Measurements from ENCODE around the gene RAI1.

The RAI1 gene

GRCh38 chr17:17852930-17853329 lies 171.7 kb downstream of the RAI1 start:
- no peak for DNase-seq

- no peak for DNase-seq
These were observed 172.7 kb downstream of the RAI1 start for GRCh38 chr17:17853811-17854447.

- DNase-seq: no peak
These were observed 174.7 kb downstream of the RAI1 start for GRCh38 chr17:17855976-17856375.

GRCh38 chr17:17856386-17856785 lies 175.1 kb downstream of the RAI1 start:
- DNase-seq: no peak

- DNase-seq: no peak
These were observed 176.2 kb downstream of the RAI1 start for GRCh38 chr17:17857496-17857895.

- DNase-seq: no peak
These were observed 178.9 kb downstream of the RAI1 start for GRCh38 chr17:17859909-17860765.

- DNase-seq: no peak
These were observed 179.5 kb downstream of the RAI1 start for GRCh38 chr17:17860766-17861107.
